SK-N-SH (cell line): ENCODE measurements around the gene MEI1. TPM values are rescaled to one million over a fixed set of nuclear protein-coding genes. Genes with fewer than 3 reads are reported as not detected.

Source experiments
- CTCF ChIA-PET: fragments of 300-600, 350-600 bp; formaldehyde crosslinking; extraction: SDS; loops from one replicate; lab custom pipeline; 2021; lab: Yijun Ruan, JAX
- POLR2A ChIA-PET: fragments of 350-600 bp; sonication (Branson Sonifier 250); formaldehyde crosslinking; extraction: SDS; loops from one replicate; lab custom pipeline; 2020; ENCODE audit warnings: antibody characterized with exemption, inconsistent platforms; lab: Yijun Ruan, JAX
- DNase-seq: peaks from one replicate; pipeline ENCODE4 v3.0.0; 2012
- H2AFZ ChIP-seq: fragments of 200-600 bp; sonication (generic); 2 replicates; pipeline ENCODE4 v1.8.1; 2016; ENCODE audit warnings: antibody characterized with exemption, mild to moderate bottlenecking, low read depth
- H3F3A ChIP-seq: fragments of 200-600 bp; sonication (generic); replicated peaks from 2 replicates; pipeline ENCODE3; 2016; ENCODE audit warnings: antibody characterized with exemption, mild to moderate bottlenecking; ENCODE audit not compliant: insufficient read depth
- H3K27ac ChIP-seq, 2 experiments: fragments of 200-500 bp in 1 of 2; fragments of 200-600 bp in 1 of 2; sonication (Bioruptor generic) in 1 of 2; sonication (generic), shearing (Covaris generic) in 1 of 2; 2 replicates each; pipeline versions ENCODE4 v1.5.1 to v1.6.1; 2014 to 2016; ENCODE audit warnings: low read depth in 2 of 2, inconsistent platforms in 1 of 2, low read length in 1 of 2, mild to moderate bottlenecking in 1 of 2, mixed read lengths in 1 of 2
- H3K27me3 ChIP-seq: fragments of 200-600 bp; sonication (generic), shearing (Covaris generic); 2 replicates; pipeline ENCODE4 v1.6.1; 2016; ENCODE audit warnings: mixed run types; ENCODE audit not compliant: insufficient read depth
- H3K36me3 ChIP-seq, 2 experiments: fragments of 200-500 bp in 1 of 2; fragments of 200-600 bp in 1 of 2; sonication (Bioruptor generic) in 1 of 2; sonication (generic) in 1 of 2; replicated peaks in 1 of 2; 2 replicates each; pipeline versions ENCODE3 to v1.5.1; 2014 to 2016; ENCODE audit warnings: low read length in 1 of 2, mild to moderate bottlenecking in 1 of 2; ENCODE audit not compliant: insufficient read depth in 2 of 2, control insufficient read depth in 1 of 2
- H3K4me1 ChIP-seq, 2 experiments: fragments of 200-500 bp in 1 of 2; fragments of 200-600 bp in 1 of 2; sonication (Bioruptor generic) in 1 of 2; sonication (generic), shearing (Covaris generic) in 1 of 2; 2 replicates each; pipeline versions ENCODE4 v1.5.1 to v1.6.1; 2014 to 2016; ENCODE audit warnings: low read depth in 1 of 2, low read length in 1 of 2, mixed run types in 1 of 2; ENCODE audit not compliant: insufficient read depth in 2 of 2, control insufficient read depth in 1 of 2
- H3K4me2 ChIP-seq: fragments of 200-600 bp; sonication (generic), shearing (Covaris generic); 2 replicates; pipeline ENCODE4 v1.6.1; 2017; ENCODE audit warnings: mixed run types
- H3K4me3 ChIP-seq, 2 experiments: fragments of 200-500 bp in 1 of 2; fragments of 200-600 bp in 1 of 2; sonication (Bioruptor generic) in 1 of 2; sonication (generic), shearing (Covaris generic) in 1 of 2; 2 replicates each; pipeline versions ENCODE4 v1.5.1 to v1.8.1; 2014 to 2016; ENCODE audit warnings: low read depth in 2 of 2, inconsistent platforms in 1 of 2, low read length in 1 of 2, mild to moderate bottlenecking in 1 of 2, mixed read lengths in 1 of 2, moderate library complexity in 1 of 2
- H3K79me2 ChIP-seq: fragments of 200-600 bp; sonication (generic); 2 replicates; pipeline ENCODE4 v1.8.1; 2017; ENCODE audit warnings: mild to moderate bottlenecking; ENCODE audit not compliant: insufficient read depth
- H3K9ac ChIP-seq: fragments of 200-600 bp; sonication (generic); 2 replicates; pipeline ENCODE4 v1.6.1; 2017; ENCODE audit warnings: mixed run types
- H3K9me2 ChIP-seq: fragments of 200-600 bp; sonication (generic); 2 replicates; pipeline ENCODE4 v1.6.1; 2017; ENCODE audit warnings: mixed run types
- H3K9me3 ChIP-seq: fragments of 200-600 bp; sonication (generic); 2 replicates; pipeline ENCODE4 v1.6.1; 2017; ENCODE audit warnings: mixed run types, mild to moderate bottlenecking, moderate library complexity
- H4K20me1 ChIP-seq: fragments of 200-600 bp; sonication (generic); 2 replicates; pipeline ENCODE4 v1.6.1; 2017; ENCODE audit warnings: mild to moderate bottlenecking, mixed run types; ENCODE audit not compliant: insufficient read depth
- EP300 ChIP-seq, 2 experiments: IDR thresholded peaks; 2 replicates each; pipeline versions ENCODE4 v1.4.0 to v1.6.1; 2012; ENCODE audit warnings: borderline replicate concordance in 1 of 2, low read depth in 1 of 2, low read length in 1 of 2
- EZH2phosphoT487 ChIP-seq: fragments of 200-600 bp; sonication (generic); IDR thresholded peaks from 2 replicates; pipeline ENCODE4 v1.6.1; 2017; ENCODE audit warnings: low read depth, mixed run types, mild to moderate bottlenecking, antibody characterized with exemption, moderate library complexity, borderline replicate concordance
- FOXM1 ChIP-seq: IDR thresholded peaks from 2 replicates; pipeline ENCODE4 v1.4.0; 2012; ENCODE audit warnings: low read depth, mild to moderate bottlenecking
- GABPA ChIP-seq: IDR thresholded peaks from 2 replicates; pipeline ENCODE4 v1.4.0; 2012; ENCODE audit warnings: low read depth, mild to moderate bottlenecking
- GATA2 ChIP-seq: sonication (generic); formaldehyde crosslinking; IDR thresholded peaks from 2 replicates; pipeline ENCODE4 v1.5.0; 2020; ENCODE audit warnings: mild to moderate bottlenecking, missing genetic modification reagents
- MXI1 ChIP-seq: IDR thresholded peaks from 2 replicates; pipeline ENCODE4 v1.6.1; 2012; ENCODE audit warnings: mild to moderate bottlenecking, low read depth, low read length, improper control_type of control experiment
- NRF1 ChIP-seq: IDR thresholded peaks from 2 replicates; pipeline ENCODE4 v1.6.1; 2012; ENCODE audit warnings: low read depth, mild to moderate bottlenecking, low read length
- POLR2AphosphoS5 ChIP-seq: IDR thresholded peaks from 2 replicates; pipeline ENCODE4 v1.6.1; 2012; ENCODE audit warnings: low read depth, low read length
- RCOR1 ChIP-seq: fragments of 150-350 bp; IDR thresholded peaks from 2 replicates; pipeline ENCODE4 v1.6.1; 2017; ENCODE audit warnings: antibody characterized with exemption, low read length
- RFX5 ChIP-seq: IDR thresholded peaks from 2 replicates; pipeline ENCODE4 v1.6.1; 2012; ENCODE audit warnings: mild to moderate bottlenecking, improper control_type of control experiment, low read length
- SIN3A ChIP-seq: IDR thresholded peaks from 2 replicates; pipeline ENCODE4 v1.6.1; 2012; ENCODE audit warnings: low read depth, mild to moderate bottlenecking, low read length, moderate library complexity, borderline replicate concordance
- SMC3 ChIP-seq: IDR thresholded peaks from 2 replicates; pipeline ENCODE4 v1.6.1; 2012; ENCODE audit warnings: low read depth, low read length, improper control_type of control experiment
- TAF1 ChIP-seq: IDR thresholded peaks from 2 replicates; pipeline ENCODE4 v1.6.1; 2012; ENCODE audit warnings: low read depth, mild to moderate bottlenecking, low read length, moderate library complexity, borderline replicate concordance
- WGBS: methylation state at CpG from one replicate; pipeline ENCODE4 v1.1.6; 2017; ENCODE audit warnings: low lambda C conversion rate; 5-methylcytosine and 5-hydroxymethylcytosine counted together
- polyA plus RNA-seq, 3 experiments: library from polyadenylated mRNA; depleted of rRNA; stranded (reverse); fragments of >200 nt; gene quantifications; 2 replicates each; pipeline ENCODE4 v1.2.3, GENCODE V29; 2012
- TF ChIP-seq, protein P1 (sequence below): fragments of 200-600 bp; sonication (generic); IDR thresholded peaks from 2 replicates; pipeline ENCODE4 v1.6.1; 2017; ENCODE audit warnings: antibody characterized with exemption, mild to moderate bottlenecking, moderate library complexity
- TF ChIP-seq, protein P2 (sequence below): IDR thresholded peaks from 2 replicates; pipeline ENCODE4 v1.6.1; 2012; ENCODE audit warnings: mild to moderate bottlenecking, low read depth, low read length, moderate library complexity
- TF ChIP-seq, protein P3 (sequence below): IDR thresholded peaks from 2 replicates; pipeline ENCODE4; 2012

Gene MEI1
- polyA plus RNA-seq, 1 of the 3 experiments (the other 2 are of a cell fraction): not detected

DNA sequence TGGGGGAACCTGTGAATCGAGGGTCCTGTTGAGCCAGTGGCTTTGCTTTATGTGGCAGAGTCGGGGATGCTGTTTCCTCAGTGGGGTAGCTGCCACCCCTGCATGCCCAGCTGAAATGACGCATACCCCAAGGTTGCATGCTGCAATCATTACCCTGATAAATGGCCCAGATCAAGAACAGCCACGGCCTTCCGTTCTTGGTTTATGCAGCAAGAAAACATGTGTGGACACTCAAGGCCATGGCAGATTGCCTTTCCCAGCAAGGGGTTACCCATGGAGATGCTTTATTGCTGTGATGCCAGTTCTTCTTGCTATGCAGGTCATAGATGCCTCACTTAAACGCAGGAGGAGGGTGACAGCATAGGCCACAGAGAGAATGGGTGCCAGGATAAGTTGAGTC, 119.3 kb downstream of the MEI1 start:
- ChIA-PET POLR2A (no interaction called here), CTCF (interaction anchor here (1.0 to 1.4 kb wide), 2 partner anchors 122 kb away, joined by 3 to 5 read pairs; no protein-coding TSS in a partner anchor)
- Histone ChIP-seq H3F3A (no peaks in the 10 kb centered on the region), H3K4me1 (no peaks in the 10 kb centered on the region), H3K27me3 (no peaks in the 10 kb centered on the region), H3K4me3 (no peak overlapping the region), H3K9me2 (no peaks in the 10 kb centered on the region), H4K20me1 (no peaks in the 10 kb centered on the region), H3K27ac (no peak overlapping the region), H3K79me2 (no peaks in the 10 kb centered on the region), H3K9ac (no peak overlapping the region), H3K4me2 (no peak overlapping the region), H3K36me3 (no peaks in the 10 kb centered on the region), H2AFZ (no peak overlapping the region), H3K9me3 (no peaks in the 10 kb centered on the region)
- no peak for TF ChIP-seq TAF1
- TF ChIP-seq FOXM1: no peak
- no peak for TF ChIP-seq GABPA
- TF ChIP-seq SIN3A: no peak
- no peak for TF ChIP-seq GATA2 (CRISPR knock-in tag)
- TF ChIP-seq RFX5: no peak
- TF ChIP-seq, protein P1, sequence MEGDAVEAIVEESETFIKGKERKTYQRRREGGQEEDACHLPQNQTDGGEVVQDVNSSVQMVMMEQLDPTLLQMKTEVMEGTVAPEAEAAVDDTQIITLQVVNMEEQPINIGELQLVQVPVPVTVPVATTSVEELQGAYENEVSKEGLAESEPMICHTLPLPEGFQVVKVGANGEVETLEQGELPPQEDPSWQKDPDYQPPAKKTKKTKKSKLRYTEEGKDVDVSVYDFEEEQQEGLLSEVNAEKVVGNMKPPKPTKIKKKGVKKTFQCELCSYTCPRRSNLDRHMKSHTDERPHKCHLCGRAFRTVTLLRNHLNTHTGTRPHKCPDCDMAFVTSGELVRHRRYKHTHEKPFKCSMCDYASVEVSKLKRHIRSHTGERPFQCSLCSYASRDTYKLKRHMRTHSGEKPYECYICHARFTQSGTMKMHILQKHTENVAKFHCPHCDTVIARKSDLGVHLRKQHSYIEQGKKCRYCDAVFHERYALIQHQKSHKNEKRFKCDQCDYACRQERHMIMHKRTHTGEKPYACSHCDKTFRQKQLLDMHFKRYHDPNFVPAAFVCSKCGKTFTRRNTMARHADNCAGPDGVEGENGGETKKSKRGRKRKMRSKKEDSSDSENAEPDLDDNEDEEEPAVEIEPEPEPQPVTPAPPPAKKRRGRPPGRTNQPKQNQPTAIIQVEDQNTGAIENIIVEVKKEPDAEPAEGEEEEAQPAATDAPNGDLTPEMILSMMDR: no peak
- no peak for TF ChIP-seq MXI1
- TF ChIP-seq, protein P2, sequence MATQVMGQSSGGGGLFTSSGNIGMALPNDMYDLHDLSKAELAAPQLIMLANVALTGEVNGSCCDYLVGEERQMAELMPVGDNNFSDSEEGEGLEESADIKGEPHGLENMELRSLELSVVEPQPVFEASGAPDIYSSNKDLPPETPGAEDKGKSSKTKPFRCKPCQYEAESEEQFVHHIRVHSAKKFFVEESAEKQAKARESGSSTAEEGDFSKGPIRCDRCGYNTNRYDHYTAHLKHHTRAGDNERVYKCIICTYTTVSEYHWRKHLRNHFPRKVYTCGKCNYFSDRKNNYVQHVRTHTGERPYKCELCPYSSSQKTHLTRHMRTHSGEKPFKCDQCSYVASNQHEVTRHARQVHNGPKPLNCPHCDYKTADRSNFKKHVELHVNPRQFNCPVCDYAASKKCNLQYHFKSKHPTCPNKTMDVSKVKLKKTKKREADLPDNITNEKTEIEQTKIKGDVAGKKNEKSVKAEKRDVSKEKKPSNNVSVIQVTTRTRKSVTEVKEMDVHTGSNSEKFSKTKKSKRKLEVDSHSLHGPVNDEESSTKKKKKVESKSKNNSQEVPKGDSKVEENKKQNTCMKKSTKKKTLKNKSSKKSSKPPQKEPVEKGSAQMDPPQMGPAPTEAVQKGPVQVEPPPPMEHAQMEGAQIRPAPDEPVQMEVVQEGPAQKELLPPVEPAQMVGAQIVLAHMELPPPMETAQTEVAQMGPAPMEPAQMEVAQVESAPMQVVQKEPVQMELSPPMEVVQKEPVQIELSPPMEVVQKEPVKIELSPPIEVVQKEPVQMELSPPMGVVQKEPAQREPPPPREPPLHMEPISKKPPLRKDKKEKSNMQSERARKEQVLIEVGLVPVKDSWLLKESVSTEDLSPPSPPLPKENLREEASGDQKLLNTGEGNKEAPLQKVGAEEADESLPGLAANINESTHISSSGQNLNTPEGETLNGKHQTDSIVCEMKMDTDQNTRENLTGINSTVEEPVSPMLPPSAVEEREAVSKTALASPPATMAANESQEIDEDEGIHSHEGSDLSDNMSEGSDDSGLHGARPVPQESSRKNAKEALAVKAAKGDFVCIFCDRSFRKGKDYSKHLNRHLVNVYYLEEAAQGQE: no peak
- TF ChIP-seq EZH2phosphoT487: no peak
- TF ChIP-seq NRF1: no peak
- TF ChIP-seq, protein P3, sequence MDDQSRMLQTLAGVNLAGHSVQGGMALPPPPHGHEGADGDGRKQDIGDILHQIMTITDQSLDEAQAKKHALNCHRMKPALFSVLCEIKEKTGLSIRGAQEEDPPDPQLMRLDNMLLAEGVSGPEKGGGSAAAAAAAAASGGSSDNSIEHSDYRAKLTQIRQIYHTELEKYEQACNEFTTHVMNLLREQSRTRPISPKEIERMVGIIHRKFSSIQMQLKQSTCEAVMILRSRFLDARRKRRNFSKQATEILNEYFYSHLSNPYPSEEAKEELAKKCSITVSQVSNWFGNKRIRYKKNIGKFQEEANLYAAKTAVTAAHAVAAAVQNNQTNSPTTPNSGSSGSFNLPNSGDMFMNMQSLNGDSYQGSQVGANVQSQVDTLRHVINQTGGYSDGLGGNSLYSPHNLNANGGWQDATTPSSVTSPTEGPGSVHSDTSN: no peak
- no peak for TF ChIP-seq POLR2AphosphoS5
- no peak for TF ChIP-seq EP300 (IDR thresholded peaks at IDR 0.05; ENCODE audit: borderline replicate concordance in 1 of 2, low read depth in 1 of 2, low read length in 1 of 2)
- TF ChIP-seq SMC3: no peak
- TF ChIP-seq RCOR1: no peak
- 100% methylated on average over 2 of the region's 6 CpGs for WGBS
- DNase-seq: no peak
